ENCODE data around the gene DLST. TPM values are rescaled to one million over a fixed set of nuclear protein-coding genes. Genes with fewer than 3 reads are reported as not detected.

Gene DLST
- total and polyA plus RNA-seq, 11 donors: 75.7 to 251 (median 190) TPM

DNA sequence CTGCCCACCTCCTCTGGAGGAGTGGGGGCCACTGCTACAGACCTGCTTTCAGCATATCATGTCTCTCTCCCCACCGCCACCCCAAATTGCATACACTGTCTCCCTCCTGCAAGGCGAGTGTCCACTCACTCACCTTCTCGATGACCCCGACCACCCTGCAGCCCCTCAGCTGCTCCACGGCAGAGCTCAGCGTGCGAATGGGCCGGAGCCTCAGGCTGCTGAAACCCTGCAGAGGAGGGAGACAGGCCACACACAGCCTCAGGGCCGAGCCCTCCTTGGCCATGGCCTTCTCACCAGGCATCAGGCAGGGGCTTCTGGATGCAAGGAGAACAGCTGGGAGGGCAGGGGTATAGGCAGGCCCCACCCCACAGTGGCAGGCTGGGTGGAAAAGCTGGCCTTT, 36.7 kb downstream of the DLST start:
- intact Hi-C loops (cut with DNase I): loop anchor here in 2 of 10 donors (5.0 kb wide), 1 partner anchor 169 kb away; no protein-coding TSS in a partner anchor
- peak overlapping the region in 9 of 12 donors; percentile 66 to 91 (median 80) for H3K27ac ChIP-seq
- 93 to 97% (median 95%) methylated on average over 7 to 9 of the region's 9 CpGs for WGBS, 4 donors
- ATAC-seq (no peak), DNase-seq (no peak)
- TF ChIP-seq, protein P1, sequence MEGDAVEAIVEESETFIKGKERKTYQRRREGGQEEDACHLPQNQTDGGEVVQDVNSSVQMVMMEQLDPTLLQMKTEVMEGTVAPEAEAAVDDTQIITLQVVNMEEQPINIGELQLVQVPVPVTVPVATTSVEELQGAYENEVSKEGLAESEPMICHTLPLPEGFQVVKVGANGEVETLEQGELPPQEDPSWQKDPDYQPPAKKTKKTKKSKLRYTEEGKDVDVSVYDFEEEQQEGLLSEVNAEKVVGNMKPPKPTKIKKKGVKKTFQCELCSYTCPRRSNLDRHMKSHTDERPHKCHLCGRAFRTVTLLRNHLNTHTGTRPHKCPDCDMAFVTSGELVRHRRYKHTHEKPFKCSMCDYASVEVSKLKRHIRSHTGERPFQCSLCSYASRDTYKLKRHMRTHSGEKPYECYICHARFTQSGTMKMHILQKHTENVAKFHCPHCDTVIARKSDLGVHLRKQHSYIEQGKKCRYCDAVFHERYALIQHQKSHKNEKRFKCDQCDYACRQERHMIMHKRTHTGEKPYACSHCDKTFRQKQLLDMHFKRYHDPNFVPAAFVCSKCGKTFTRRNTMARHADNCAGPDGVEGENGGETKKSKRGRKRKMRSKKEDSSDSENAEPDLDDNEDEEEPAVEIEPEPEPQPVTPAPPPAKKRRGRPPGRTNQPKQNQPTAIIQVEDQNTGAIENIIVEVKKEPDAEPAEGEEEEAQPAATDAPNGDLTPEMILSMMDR (IDR thresholded peaks at IDR 0.05): no peak
- no peak for TF ChIP-seq POLR2A (IDR thresholded peaks at IDR 0.05)
- peaks cover 0 to 4% (median 0%) of the 10 kb centered on the region in 9 donors for H3K36me3 ChIP-seq
- H3K27me3 ChIP-seq: peaks cover 0 to 5% (median 0%) of the 10 kb centered on the region in 9 donors
- no peak overlapping the region for H3K4me3 ChIP-seq
- H3K4me1 ChIP-seq: peaks cover 0 to 56% (median 38%) of the 10 kb centered on the region in 12 donors
- H3K9me3 ChIP-seq: no peaks in the 10 kb centered on the region

DNA sequence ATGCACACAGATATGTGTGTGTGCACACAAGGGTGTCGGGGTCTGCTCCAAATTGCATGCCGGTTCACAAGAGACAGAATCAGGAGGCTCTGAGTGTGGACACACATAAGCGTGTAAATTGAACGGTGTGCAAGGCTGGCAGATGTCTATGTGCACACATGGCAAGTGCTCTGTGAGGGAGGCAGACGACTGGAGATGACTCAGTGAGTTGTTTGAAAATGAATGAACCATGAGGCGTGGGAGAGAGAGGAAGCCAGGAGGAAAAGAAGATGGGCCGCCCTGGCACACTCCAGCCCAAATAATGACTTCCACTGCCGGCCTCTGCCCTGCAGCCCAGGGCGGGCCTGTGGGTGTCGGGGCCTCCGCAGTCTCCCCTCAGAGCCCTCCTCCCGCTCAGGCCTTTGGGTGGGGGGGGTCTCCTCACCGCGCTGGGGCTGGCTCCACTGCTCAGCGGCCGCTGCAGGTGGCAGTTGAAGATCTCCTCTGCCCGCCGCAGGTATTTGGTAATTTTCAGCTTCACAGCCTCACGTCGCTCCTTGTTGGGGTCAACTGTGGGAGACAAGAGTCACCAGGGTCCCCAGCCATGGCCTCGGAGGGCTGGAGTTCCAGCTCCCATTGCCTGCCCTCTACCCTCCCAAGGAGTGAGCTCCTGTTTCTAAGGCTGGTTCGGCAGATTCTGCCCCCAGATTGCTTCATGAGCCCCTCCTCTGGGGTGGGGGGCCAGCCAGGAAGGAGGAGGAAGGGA, 37.9 kb downstream of the DLST start:
- peaks cover 0 to 52% (median 34%) of the 10 kb centered on the region in 12 donors for H3K4me1 ChIP-seq
- H3K27me3 ChIP-seq: peaks cover 0 to 5% (median 0%) of the 10 kb centered on the region in 9 donors
- no peaks in the 10 kb centered on the region for H3K9me3 ChIP-seq
- 88 to 90% (median 89%) methylated on average over 19 to 22 of the region's 22 CpGs for WGBS, 4 donors
- H3K36me3 ChIP-seq: peaks cover 0 to 4% (median 0%) of the 10 kb centered on the region in 9 donors
- no peak overlapping the region for H3K27ac ChIP-seq
- TF ChIP-seq, protein P1 (IDR thresholded peaks at IDR 0.05): no peak
- TF ChIP-seq POLR2A (IDR thresholded peaks at IDR 0.05): no peak
- no peak overlapping the region for H3K4me3 ChIP-seq
- ATAC-seq (no peak), DNase-seq (no peak)
- intact Hi-C loops (cut with DNase I): loop anchor here in 2 of 10 donors (5.0 kb wide), 1 partner anchor 168 kb away; no protein-coding TSS in a partner anchor

DNA sequence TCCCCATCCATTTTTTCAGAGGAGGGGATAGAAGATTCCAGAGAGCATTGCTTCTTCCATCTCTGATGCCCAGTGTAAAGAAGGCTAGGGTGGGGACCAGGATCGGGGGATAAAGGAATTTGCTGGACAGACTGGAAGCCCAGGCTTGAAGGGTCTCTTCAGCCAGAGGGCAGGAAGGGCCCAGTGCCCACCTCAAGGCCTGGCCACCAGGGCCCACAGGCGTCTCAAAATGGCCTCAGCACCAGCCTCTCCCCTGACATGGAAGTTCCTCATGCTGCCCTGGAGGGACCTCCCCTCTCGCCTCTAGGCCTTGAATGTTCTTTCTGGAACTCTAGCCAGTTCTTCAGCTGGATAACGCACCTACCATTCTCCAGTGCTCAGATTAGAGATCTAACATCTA, 38.6 kb downstream of the DLST start:
- intact Hi-C loops (cut with DNase I): no loop called here
- peaks cover 0 to 52% (median 34%) of the 10 kb centered on the region in 12 donors for H3K4me1 ChIP-seq
- H3K4me3 ChIP-seq: no peak overlapping the region
- 92 to 96% (median 94%) methylated on average over 4 of the region's 4 CpGs for WGBS, 4 donors
- no peaks in the 10 kb centered on the region for H3K9me3 ChIP-seq
- peaks cover 0 to 5% (median 0%) of the 10 kb centered on the region in 9 donors for H3K27me3 ChIP-seq
- peaks cover 0 to 4% (median 0%) of the 10 kb centered on the region in 9 donors for H3K36me3 ChIP-seq
- ATAC-seq: no peak
- no peak overlapping the region for H3K27ac ChIP-seq
- no peak for TF ChIP-seq POLR2A (IDR thresholded peaks at IDR 0.05)
- TF ChIP-seq, protein P1 (IDR thresholded peaks at IDR 0.05): no peak
- no peak for DNase-seq

DNA sequence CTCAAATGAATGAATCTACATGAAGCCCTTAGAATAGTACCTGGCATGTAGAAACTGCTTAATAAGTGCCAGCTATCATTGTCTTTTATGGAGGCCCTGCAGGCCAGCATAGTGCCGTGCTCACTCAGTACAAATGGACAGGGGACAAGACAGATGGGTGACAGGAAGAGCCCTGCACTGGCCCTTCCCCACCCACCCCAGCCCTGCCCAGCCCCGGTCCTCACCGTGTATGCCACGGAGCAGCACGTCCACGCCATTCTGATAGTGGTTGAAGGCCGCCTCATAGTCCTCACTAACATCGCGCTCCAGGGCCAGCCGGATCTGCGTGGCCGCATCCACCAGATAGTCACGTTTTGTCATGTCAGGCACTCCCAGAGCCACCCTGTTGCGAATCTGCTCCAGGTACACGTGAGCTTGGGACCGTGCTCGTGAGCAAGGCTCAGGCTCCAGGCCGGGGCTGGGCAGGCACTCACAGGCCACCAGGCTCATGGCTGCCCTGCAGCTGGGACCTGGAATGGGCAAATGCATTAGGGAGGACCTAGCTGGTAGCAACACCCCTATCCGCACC, 39.4 kb downstream of the DLST start:
- ATAC-seq (no peak), DNase-seq (no peak)
- WGBS, 4 donors: 85 to 93% (median 92%) methylated on average over 6 to 19 of the region's 19 CpGs
- peaks cover 0 to 5% (median 0%) of the 10 kb centered on the region in 9 donors for H3K27me3 ChIP-seq
- H3K4me3 ChIP-seq: no peak overlapping the region
- no peak for TF ChIP-seq POLR2A (IDR thresholded peaks at IDR 0.05)
- TF ChIP-seq, protein P1 (IDR thresholded peaks at IDR 0.05): no peak
- intact Hi-C loops (cut with DNase I): no loop called here
- peaks cover 0 to 4% (median 0%) of the 10 kb centered on the region in 9 donors for H3K36me3 ChIP-seq
- H3K9me3 ChIP-seq: no peaks in the 10 kb centered on the region
- no peak overlapping the region for H3K27ac ChIP-seq
- H3K4me1 ChIP-seq: peaks cover 0 to 44% (median 28%) of the 10 kb centered on the region in 12 donors
